HG02623 (cell line): ENCODE data around the gene RORB.

Experiments
- ATAC-seq: cut with Tn5 transposase; IDR thresholded peaks from one replicate; pipeline ENCODE4 v1.9.1; 2021; ENCODE audit warnings: moderate library complexity; ENCODE audit not compliant: unreplicated experiment

RORB gene

DNA sequence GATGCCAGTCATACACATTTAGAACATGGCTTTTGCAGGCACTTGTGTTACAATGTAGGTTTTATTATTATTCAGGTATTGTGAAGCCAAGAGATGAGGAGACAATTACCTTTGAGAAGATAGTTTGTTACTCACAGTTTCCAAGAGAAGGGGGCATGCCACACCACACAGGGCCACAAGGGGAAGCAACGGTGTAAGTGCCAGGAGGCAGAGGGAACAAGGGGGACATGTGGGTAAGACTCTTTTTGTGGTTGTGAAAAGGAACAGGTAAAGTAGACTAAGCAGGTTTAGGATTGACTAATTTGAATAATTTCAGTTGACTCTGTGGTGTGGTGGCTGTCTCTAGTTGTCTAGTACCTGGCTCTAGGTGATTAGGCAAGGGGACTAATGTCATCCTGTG, 199.4 kb downstream of the RORB start:
- ATAC-seq: no peak

DNA sequence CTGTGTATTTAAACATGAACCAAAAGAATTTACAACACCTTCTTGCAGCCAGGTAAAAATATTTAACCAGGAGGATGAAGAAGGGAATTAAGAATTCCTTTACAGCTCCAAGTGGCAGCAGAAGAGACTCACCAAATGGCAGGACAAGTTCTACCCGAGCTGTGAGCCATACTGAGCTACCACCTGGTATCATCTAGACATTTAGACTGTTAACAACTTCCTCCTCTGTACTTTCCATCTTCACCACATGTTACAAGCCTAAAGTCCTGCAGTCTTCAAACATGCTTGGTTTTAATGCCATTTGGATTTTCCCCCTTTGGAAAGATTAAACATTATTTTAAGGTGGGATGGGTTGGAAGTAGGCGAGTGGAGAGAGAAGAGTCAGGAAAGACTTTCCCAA, 200.4 kb downstream of the RORB start:
- ATAC-seq: no peak

GRCh38 chr9:74711341-74711740, 214.2 kb downstream of the RORB start:
- ATAC-seq: no peak

DNA sequence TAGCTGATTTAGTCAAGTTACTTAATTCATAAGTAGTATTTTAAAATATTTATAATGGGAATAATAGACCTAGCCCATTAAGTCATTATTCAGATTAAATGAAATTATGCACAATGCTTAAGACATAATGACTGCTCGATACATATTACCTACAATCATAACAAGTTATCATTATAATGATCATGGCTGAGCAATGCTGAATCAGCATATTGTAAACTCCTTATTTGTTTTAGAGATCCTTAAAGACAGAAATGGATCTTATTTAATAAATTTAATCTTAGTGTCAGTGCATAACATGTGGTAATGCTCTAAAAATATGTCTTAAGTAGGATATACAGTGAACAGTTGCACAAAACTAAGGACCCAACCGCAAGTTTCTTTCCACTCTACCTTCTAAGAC, 221.6 kb downstream of the RORB start:
- ATAC-seq: no peak

- ATAC-seq: no peak
Observed at GRCh38 chr9:74719306-74719705, 222.2 kb downstream of the RORB start.

DNA sequence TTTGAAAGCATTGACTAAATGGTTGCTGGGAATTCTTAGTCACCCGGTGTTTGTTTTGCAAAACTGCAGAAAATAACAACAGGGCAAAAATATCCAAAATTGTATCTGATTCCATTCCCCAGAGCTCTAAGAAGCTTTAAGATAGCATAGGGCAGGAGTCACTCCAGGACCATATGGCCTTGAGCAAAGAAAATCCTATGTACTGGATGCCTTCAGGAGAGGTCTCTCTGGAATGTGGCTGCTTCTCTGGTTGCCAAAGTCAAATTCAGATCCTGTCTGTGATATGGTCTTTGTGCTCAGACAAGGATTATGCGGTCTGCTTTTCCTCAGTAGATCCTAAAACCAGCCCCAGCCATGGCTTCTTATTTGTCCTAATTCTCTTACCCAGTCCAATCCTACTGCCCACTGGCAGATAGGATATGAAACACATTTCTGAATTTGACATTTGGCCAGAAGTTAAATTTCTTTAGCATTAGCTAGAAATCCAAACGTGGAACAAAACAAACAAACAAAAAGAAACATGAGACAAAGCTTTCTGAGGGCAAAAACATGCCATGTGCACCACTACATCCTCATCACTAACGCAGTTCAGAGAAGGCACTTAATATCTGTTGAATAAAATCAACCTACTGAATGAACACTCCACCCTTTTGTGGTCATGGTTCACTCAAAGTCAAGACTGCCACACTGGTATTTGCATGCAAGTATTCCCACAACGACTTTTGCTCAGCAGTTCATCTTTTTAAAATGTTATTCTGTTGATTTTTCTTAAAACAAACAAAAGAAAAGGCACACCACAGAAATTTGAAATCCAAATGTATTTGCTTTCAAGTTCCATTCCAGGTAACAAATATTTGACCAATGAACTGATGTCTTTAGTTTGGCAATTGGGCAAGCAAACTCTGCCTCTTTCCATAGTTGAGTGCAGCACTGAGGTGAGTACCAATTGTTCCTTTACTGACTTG, 224.8 kb downstream of the RORB start:
- ATAC-seq: no peak

DNA sequence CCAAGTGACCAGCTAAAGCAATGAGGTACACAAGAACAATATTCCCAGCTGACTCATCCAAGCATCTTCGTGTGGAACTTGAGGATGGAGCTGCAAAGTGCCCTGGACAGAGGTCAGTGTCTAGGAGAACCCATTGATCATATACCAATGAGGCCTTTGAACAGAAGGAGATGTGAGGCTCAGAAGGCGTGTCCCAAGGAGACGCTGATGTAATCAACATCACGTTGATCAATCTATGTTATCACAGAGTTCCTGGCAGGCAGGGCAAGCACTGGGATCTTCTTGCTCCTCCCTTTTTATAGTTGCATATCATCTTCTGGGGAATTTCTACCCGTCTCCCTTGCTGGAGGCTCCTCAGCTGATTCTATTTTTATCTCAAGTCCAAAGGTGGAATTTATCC, 227.2 kb downstream of the RORB start:
- no peak for ATAC-seq

- ATAC-seq: no peak
Observed at GRCh38 chr9:74726581-74726980, 229.4 kb downstream of the RORB start.

- no peak for ATAC-seq
Observed at GRCh38 chr9:74728176-74728575, 231.0 kb downstream of the RORB start.

DNA sequence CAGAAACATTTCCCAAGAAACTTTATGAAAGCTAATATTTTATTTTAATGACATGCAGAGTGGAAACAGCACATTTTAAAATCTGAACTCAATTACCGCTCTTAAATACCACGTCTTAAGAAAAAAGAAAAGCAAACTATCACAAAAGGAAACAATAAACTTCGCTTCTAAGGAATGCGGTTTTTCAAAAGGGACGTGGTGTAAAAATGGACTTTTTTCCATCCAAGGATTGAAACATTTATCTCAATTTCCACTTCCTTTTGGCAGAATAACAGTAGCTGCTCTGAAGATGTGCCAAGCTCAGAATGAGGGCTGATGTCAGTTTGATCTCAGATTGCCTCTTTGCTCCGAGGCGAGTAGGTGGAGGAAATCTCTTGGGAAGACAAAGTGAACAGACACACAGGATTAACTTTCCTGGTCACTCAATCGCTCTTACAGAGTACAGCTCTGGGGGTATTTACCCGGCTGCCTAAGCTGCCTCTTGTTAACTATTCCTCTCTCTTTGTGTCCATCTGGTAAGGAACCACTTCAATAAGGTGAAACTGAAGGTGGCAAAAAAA, 232.1 kb downstream of the RORB start:
- no peak for ATAC-seq

DNA sequence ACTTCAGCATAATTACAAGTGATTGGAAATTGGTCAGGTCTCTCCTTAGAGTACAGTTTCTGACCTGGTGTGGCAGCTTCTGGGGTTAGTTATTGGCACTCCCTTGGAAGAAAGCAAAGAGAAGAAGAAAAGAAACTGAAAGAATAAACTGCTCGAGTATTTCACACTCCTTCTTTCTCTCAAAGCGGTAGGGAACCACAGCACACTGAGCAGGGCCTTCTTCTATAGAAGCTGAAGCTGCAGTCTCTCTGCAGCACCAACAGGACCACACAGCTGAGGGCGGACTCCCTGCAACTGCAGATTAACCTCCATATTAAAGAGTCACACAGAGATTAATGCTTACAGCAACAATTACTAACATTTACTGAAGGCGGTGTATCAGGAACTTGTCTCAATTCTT, 238.6 kb downstream of the RORB start:
- no peak for ATAC-seq

DNA sequence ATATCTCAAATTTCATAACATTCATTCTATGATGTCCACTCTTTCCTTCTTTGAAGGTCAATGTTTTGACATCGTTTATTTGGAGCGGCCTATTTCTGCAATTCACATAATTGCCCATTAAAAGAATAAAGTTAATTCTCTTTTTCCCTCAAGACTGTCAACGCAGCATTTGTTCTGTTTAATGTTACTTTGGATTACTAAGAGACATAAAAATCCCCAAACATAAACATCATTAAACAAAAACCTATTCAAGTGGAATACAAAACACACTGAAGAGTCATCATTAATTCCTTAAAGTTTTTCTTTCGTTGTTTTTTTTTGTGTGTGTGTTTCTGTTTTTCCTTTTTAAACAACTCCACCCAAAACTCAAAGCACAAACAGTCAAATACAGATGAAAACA, 239.5 kb downstream of the RORB start:
- no peak for ATAC-seq

GRCh38 chr9:74742191-74742790, 245.2 kb downstream of the RORB start:
- ATAC-seq: no peak
